HCT116 (cell line): Measurements from ENCODE around the gene LMBR1.

Experiments used
- ATF3 ChIP-seq: IDR thresholded peaks from 2 replicates; pipeline ENCODE4 v1.6.1; 2012
- CTCF ChIP-seq, 3 experiments: fragments of 200-600 bp in 1 of 3; sonication (generic) in 1 of 3; IDR thresholded peaks in 2 of 3; conservative IDR thresholded peaks in 1 of 3; 2 replicates each; pipeline ENCODE4 v1.5.1; 2012 to 2017; ENCODE audit warnings: low read depth in 2 of 3, low read length in 2 of 3, antibody characterized with exemption in 1 of 3, borderline replicate concordance in 1 of 3, control low read depth in 1 of 3, mild to moderate bottlenecking in 1 of 3, mixed read lengths in 1 of 3, mixed run types in 1 of 3, moderate library complexity in 1 of 3; ENCODE audit not compliant: insufficient read depth in 1 of 3
- EGR1 ChIP-seq: IDR thresholded peaks from 2 replicates; pipeline ENCODE4 v1.6.1; 2012; ENCODE audit warnings: low read depth
- EZH2 ChIP-seq: fragments of 200-600 bp; sonication (generic); IDR thresholded peaks from 2 replicates; pipeline ENCODE4 v1.6.1; 2017; ENCODE audit warnings: antibody characterized with exemption, mixed run types
- EZH2phosphoT487 ChIP-seq: fragments of 200-600 bp; IDR thresholded peaks from 2 replicates; pipeline ENCODE4 v1.6.1; 2018; ENCODE audit warnings: antibody characterized with exemption, borderline replicate concordance
- MAX ChIP-seq: IDR thresholded peaks from 2 replicates; pipeline ENCODE4 v1.6.1; 2012
- POLR2A ChIP-seq: IDR thresholded peaks from 2 replicates; pipeline ENCODE4 v1.7.0; 2011; ENCODE audit warnings: borderline replicate concordance; ENCODE audit not compliant: insufficient read depth, insufficient read length; ENCODE audit errors: extremely low read depth
- REST ChIP-seq: IDR thresholded peaks from 2 replicates; pipeline ENCODE4 v1.6.1; 2012; ENCODE audit warnings: low read depth
- SP1 ChIP-seq: IDR thresholded peaks from 2 replicates; pipeline ENCODE4 v1.6.1; 2012; ENCODE audit warnings: low read depth
- SRF ChIP-seq: IDR thresholded peaks from 2 replicates; pipeline ENCODE4 v1.6.1; 2012; ENCODE audit warnings: low read depth
- YY1 ChIP-seq: IDR thresholded peaks from 2 replicates; pipeline ENCODE4 v1.6.1; 2011; ENCODE audit warnings: low read length, low read depth, moderate library complexity, mild to moderate bottlenecking; ENCODE audit not compliant: insufficient replicate concordance; ENCODE audit errors: extremely low read depth
- ZNF274 ChIP-seq: fragments of 200-500 bp; sonication (Bioruptor generic); IDR thresholded peaks from 2 replicates; pipeline ENCODE4 v1.6.1; 2014; ENCODE audit warnings: mild to moderate bottlenecking, low read depth, low read length, inconsistent platforms

- no peak for TF ChIP-seq CTCF (IDR thresholded peaks at IDR 0.05 in 2 of 3, conservative IDR thresholded peaks at IDR 0.05 in 1 of 3; ENCODE audit: borderline replicate concordance in 1 of 3, insufficient read depth in 1 of 3, low read depth in 2 of 3, low read length in 2 of 3)
- no peak for TF ChIP-seq ZNF274
- no peak for TF ChIP-seq MAX
- no peak for TF ChIP-seq EZH2
- TF ChIP-seq ATF3 = no peak
- no peak for TF ChIP-seq EZH2phosphoT487
- TF ChIP-seq EGR1 = no peak
- TF ChIP-seq REST = no peak
- no peak for TF ChIP-seq YY1
- TF ChIP-seq SRF = no peak
- no peak for TF ChIP-seq POLR2A
- TF ChIP-seq SP1 = no peak
These were observed 189.8 kb downstream of the LMBR1 start for GRCh38 chr7:156703209-156703608.
